GM23338 (cell line): ENCODE measurements around the gene MARCKSL1. TPM values are rescaled to one million over a fixed set of nuclear protein-coding genes. Genes with fewer than 3 reads are reported as not detected.

Experiments used
- ATAC-seq: fragments of 200-7000 bp; cut with Tn5 transposase; 3 replicates; pipeline ENCODE4 v1.9.1; 2020
- DNase-seq: peaks from one replicate; pipeline ENCODE4 v3.0.0-alpha.2; 2015; ENCODE audit warnings: low spot score
- H2AFZ ChIP-seq: fragments of 200-600 bp; sonication (generic); 2 replicates; pipeline ENCODE4 v1.8.0; 2016; ENCODE audit warnings: antibody characterized with exemption, mild to moderate bottlenecking, moderate library complexity
- H3F3A ChIP-seq: fragments of 200-600 bp; sonication (generic); replicated peaks from 2 replicates; pipeline ENCODE4 v1.8.0; 2017; ENCODE audit warnings: antibody characterized with exemption, mixed run types, low read depth
- H3K27ac ChIP-seq: fragments of 200-600 bp; sonication (generic); 2 replicates; pipeline ENCODE4 v1.6.1; 2016; ENCODE audit warnings: low read depth
- H3K27me3 ChIP-seq: fragments of 200-600 bp; sonication (generic); 2 replicates; pipeline ENCODE4 v1.8.0; 2016; ENCODE audit warnings: mild to moderate bottlenecking, mixed run types, moderate library complexity; ENCODE audit not compliant: insufficient read depth
- H3K36me3 ChIP-seq: fragments of 200-600 bp; sonication (generic); 2 replicates; pipeline ENCODE4 v1.8.0; 2016; ENCODE audit warnings: mild to moderate bottlenecking; ENCODE audit not compliant: insufficient read depth
- H3K4me1 ChIP-seq: fragments of 200-600 bp; sonication (generic); 2 replicates; pipeline ENCODE4 v1.8.0; 2016; ENCODE audit warnings: mild to moderate bottlenecking, moderate library complexity; ENCODE audit not compliant: insufficient read depth
- H3K4me2 ChIP-seq: fragments of 200-600 bp; sonication (generic); 2 replicates; pipeline ENCODE4 v1.7.1; 2017; ENCODE audit warnings: mixed run types
- H3K4me3 ChIP-seq: fragments of 200-600 bp; sonication (generic); 2 replicates; pipeline ENCODE4 v1.6.1; 2016; ENCODE audit warnings: mixed run types
- H3K79me2 ChIP-seq: fragments of 200-600 bp; sonication (generic); replicated peaks from 2 replicates; pipeline ENCODE4 v1.8.0; 2017; ENCODE audit warnings: mild to moderate bottlenecking; ENCODE audit not compliant: insufficient read depth
- H3K9me2 ChIP-seq: fragments of 200-600 bp; sonication (generic); 2 replicates; pipeline ENCODE4 v1.8.0; 2017; ENCODE audit not compliant: insufficient read depth
- H4K20me1 ChIP-seq: fragments of 200-600 bp; sonication (generic); replicated peaks from 2 replicates; pipeline ENCODE4 v1.8.0; 2017; ENCODE audit warnings: mild to moderate bottlenecking; ENCODE audit not compliant: insufficient read depth
- H3K27ac Mint-ChIP-seq: 2 replicates; pipeline ENCODE4 v1.8.0; 2020; ENCODE audit warnings: inconsistent platforms, mild to moderate bottlenecking, moderate library complexity, mixed read lengths
- H3K27me3 Mint-ChIP-seq: 3 replicates; pipeline ENCODE4 v1.8.0; 2022; ENCODE audit warnings: low read depth, mild to moderate bottlenecking, moderate library complexity, mixed read lengths, inconsistent platforms; ENCODE audit not compliant: insufficient read depth, poor library complexity
- H3K36me3 Mint-ChIP-seq: 3 replicates; pipeline ENCODE4 v1.8.0; 2021; ENCODE audit warnings: low read depth, mild to moderate bottlenecking, inconsistent platforms, moderate library complexity, mixed read lengths
- H3K4me1 Mint-ChIP-seq: 3 replicates; pipeline ENCODE4 v1.8.0; 2020; ENCODE audit warnings: mild to moderate bottlenecking, inconsistent platforms, mixed read lengths
- H3K4me3 Mint-ChIP-seq: 3 replicates; pipeline ENCODE4 v1.8.0; 2021; ENCODE audit warnings: moderate library complexity, mild to moderate bottlenecking, inconsistent platforms, mixed read lengths
- H3K9me3 Mint-ChIP-seq: 3 replicates; pipeline ENCODE4 v1.8.0; 2020; ENCODE audit warnings: moderate library complexity, mild to moderate bottlenecking, inconsistent platforms, mixed read lengths
- CREB1 ChIP-seq: fragments of 250-450 bp; sonication (Bioruptor Pico); IDR thresholded peaks from 2 replicates; pipeline ENCODE4 v1.5.0; 2020; ENCODE audit warnings: low read depth, mild to moderate bottlenecking, moderate library complexity
- EZH2 ChIP-seq: fragments of 200-600 bp; sonication (generic); IDR thresholded peaks from one replicate; pipeline ENCODE4 v1.8.0; 2017; ENCODE audit warnings: antibody characterized with exemption, mild to moderate bottlenecking, low read depth; ENCODE audit not compliant: unreplicated experiment
- EZH2phosphoT487 ChIP-seq: fragments of 200-600 bp; sonication (generic); IDR thresholded peaks from one replicate; pipeline ENCODE4 v1.8.1; 2018; ENCODE audit warnings: antibody characterized with exemption; ENCODE audit not compliant: unreplicated experiment
- JUNB ChIP-seq: IDR thresholded peaks from one replicate; pipeline ENCODE4 v1.6.1; 2016; ENCODE audit warnings: antibody characterized with exemption; ENCODE audit not compliant: unreplicated experiment
- NANOG ChIP-seq: IDR thresholded peaks from 2 replicates; pipeline ENCODE4 v1.6.1; 2016; ENCODE audit warnings: antibody characterized with exemption, borderline replicate concordance
- POLR2AphosphoS5 ChIP-seq: IDR thresholded peaks from 2 replicates; pipeline ENCODE4 v1.6.1; 2016; ENCODE audit warnings: antibody characterized with exemption, low read depth
- STAT1 ChIP-seq: IDR thresholded peaks from one replicate; pipeline ENCODE4 v1.6.1; 2016; ENCODE audit warnings: antibody characterized with exemption; ENCODE audit not compliant: unreplicated experiment
- ZNF114 ChIP-seq: fragments of 250-450 bp; sonication (Bioruptor Pico); IDR thresholded peaks from 2 replicates; pipeline ENCODE4 v1.5.0; 2020; ENCODE audit warnings: mild to moderate bottlenecking, moderate library complexity
- ZNF331 ChIP-seq: fragments of 250-450 bp; sonication (Bioruptor Pico); IDR thresholded peaks from 2 replicates; pipeline ENCODE4 v1.5.0; 2020; ENCODE audit warnings: low read depth, mild to moderate bottlenecking, moderate library complexity
- polyA plus RNA-seq: library from polyadenylated mRNA; unstranded; fragments of >200 nt; fragmentation: Nextera tagmentation; extraction: Ambion mirVana; gene quantifications from 2 replicates; pipeline ENCODE4 v1.2.1, GENCODE V29; 2016
- total RNA-seq: library from RNA; depleted of rRNA; stranded (reverse); fragments of >200 nt; shearing (Covaris generic); gene quantifications from 2 replicates; pipeline ENCODE4 v1.2.3, GENCODE V29; 2014
- TF ChIP-seq, protein P1 (sequence below), 2 experiments: fragments of 200-600 bp in 1 of 2; sonication (generic) in 1 of 2; conservative IDR thresholded peaks; 2 replicates each; pipeline versions ENCODE4 v1.5.1 to v1.6.1; 2016 to 2017; ENCODE audit warnings: antibody characterized with exemption in 2 of 2, low read depth in 2 of 2, mild to moderate bottlenecking in 2 of 2, moderate library complexity in 1 of 2
- TF ChIP-seq, protein P2 (sequence below): IDR thresholded peaks from one replicate; pipeline ENCODE4 v1.6.1; 2018; ENCODE audit warnings: antibody characterized with exemption; ENCODE audit not compliant: unreplicated experiment
- TF ChIP-seq, protein P3 (sequence below): fragments of 250-450 bp; sonication (Bioruptor Pico); IDR thresholded peaks from 2 replicates; pipeline ENCODE4 v1.5.0; 2020; ENCODE audit warnings: mild to moderate bottlenecking, moderate library complexity

The MARCKSL1 gene
- total and polyA plus RNA-seq, 2 experiments from 2014 or later = 329 to 553 TPM

DNA sequence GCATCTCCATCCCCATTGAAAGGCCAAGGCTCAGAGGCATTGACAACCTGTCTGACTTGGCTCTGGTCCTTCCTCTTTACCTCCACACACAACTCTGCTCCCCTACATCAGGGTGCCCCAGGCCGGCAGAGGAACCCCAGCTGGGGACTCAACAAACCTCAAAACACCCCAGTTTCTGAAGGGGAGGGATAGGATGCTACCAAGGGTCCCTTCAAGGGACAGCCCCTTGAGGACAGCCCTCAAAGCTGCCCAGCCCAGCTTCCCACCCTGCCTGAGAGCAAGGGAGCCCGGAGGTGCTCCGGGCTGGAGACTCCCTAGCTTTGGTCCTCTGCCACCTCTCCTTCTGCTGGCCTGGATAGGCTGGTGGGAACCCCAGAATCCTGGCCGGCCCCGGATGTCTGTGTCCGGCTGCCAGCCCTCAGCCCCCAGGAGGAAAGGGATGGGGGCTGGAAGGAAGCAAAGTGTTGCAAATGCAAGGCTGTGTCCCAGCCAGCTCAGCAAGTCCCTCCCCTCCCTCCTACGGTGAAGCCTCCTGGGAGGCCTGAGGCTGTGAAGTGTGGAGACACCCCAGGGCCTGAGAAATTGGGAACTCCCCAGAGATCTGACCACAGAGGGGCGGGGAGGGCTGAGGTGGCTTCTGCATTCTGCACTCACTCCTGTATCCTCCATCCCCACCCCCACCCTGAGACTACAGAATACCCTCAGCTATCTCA, 1.1 kb upstream of the MARCKSL1 start (continued):
- no peak for TF ChIP-seq JUNB
- no peak for TF ChIP-seq POLR2AphosphoS5
- no peak for TF ChIP-seq CREB1
- TF ChIP-seq, protein P1, sequence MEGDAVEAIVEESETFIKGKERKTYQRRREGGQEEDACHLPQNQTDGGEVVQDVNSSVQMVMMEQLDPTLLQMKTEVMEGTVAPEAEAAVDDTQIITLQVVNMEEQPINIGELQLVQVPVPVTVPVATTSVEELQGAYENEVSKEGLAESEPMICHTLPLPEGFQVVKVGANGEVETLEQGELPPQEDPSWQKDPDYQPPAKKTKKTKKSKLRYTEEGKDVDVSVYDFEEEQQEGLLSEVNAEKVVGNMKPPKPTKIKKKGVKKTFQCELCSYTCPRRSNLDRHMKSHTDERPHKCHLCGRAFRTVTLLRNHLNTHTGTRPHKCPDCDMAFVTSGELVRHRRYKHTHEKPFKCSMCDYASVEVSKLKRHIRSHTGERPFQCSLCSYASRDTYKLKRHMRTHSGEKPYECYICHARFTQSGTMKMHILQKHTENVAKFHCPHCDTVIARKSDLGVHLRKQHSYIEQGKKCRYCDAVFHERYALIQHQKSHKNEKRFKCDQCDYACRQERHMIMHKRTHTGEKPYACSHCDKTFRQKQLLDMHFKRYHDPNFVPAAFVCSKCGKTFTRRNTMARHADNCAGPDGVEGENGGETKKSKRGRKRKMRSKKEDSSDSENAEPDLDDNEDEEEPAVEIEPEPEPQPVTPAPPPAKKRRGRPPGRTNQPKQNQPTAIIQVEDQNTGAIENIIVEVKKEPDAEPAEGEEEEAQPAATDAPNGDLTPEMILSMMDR (conservative IDR thresholded peaks at IDR 0.05; ENCODE audit: low read depth in 2 of 2) = no peak
- TF ChIP-seq ZNF114 (CRISPR knock-in tag) = no peak

DNA sequence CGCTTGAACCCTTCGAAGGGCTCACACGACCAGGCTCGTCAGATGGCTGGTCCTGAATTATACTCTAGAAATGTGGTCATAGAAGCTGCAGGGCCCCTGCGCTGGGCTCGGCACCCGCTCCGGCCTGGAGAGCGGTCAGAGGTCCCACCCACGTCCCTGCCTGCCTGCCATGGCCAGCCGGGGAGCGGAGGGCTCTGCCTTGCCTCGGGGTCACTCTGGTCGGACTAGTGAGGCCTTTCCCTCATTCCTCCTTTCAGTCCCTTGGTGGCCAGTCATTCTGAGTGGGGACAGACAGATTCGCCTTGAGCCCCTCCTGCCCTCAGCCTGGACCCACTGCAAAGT, 529 bp upstream of the MARCKSL1 start:
- H3K27me3 ChIP-seq = peaks cover 7% of the 10 kb centered on the region; the same call in 1 of the 2 replicates
- DNase-seq = no peak
- Mint-ChIP-seq H3K27ac (no peak overlapping the region), H3K27me3 (peaks cover 40% of the 10 kb centered on the region), H3K4me1 (peaks cover 45% of the 10 kb centered on the region), H3K4me3 (peak overlapping the region; percentile 64), H3K9me3 (peaks cover 5% of the 10 kb centered on the region; the same call in 2 of the 3 replicates), H3K36me3 (peaks cover 36% of the 10 kb centered on the region)
- no peaks in the 10 kb centered on the region; the same call in none of the 2 replicates for H3K36me3 ChIP-seq
- H3K4me2 ChIP-seq = peak overlapping the region; percentile 98
- peaks cover 31% of the 10 kb centered on the region for H4K20me1 ChIP-seq
- peaks cover 30% of the 10 kb centered on the region for H3F3A ChIP-seq
- peak overlapping the region; percentile 59; the same call in 1 of the 2 replicates for H2AFZ ChIP-seq
- H3K4me3 ChIP-seq = peak overlapping the region; percentile 95
- H3K27ac ChIP-seq = no peak overlapping the region
- no peaks in the 10 kb centered on the region for H3K9me2 ChIP-seq
- H3K4me1 ChIP-seq = peaks cover 34% of the 10 kb centered on the region
- peaks cover 18% of the 10 kb centered on the region for H3K79me2 ChIP-seq
- peak; percentile 7 for ATAC-seq
- no peak for TF ChIP-seq EZH2
- TF ChIP-seq JUNB = no peak
- TF ChIP-seq ZNF331 (CRISPR knock-in tag) = no peak
- TF ChIP-seq, protein P2, sequence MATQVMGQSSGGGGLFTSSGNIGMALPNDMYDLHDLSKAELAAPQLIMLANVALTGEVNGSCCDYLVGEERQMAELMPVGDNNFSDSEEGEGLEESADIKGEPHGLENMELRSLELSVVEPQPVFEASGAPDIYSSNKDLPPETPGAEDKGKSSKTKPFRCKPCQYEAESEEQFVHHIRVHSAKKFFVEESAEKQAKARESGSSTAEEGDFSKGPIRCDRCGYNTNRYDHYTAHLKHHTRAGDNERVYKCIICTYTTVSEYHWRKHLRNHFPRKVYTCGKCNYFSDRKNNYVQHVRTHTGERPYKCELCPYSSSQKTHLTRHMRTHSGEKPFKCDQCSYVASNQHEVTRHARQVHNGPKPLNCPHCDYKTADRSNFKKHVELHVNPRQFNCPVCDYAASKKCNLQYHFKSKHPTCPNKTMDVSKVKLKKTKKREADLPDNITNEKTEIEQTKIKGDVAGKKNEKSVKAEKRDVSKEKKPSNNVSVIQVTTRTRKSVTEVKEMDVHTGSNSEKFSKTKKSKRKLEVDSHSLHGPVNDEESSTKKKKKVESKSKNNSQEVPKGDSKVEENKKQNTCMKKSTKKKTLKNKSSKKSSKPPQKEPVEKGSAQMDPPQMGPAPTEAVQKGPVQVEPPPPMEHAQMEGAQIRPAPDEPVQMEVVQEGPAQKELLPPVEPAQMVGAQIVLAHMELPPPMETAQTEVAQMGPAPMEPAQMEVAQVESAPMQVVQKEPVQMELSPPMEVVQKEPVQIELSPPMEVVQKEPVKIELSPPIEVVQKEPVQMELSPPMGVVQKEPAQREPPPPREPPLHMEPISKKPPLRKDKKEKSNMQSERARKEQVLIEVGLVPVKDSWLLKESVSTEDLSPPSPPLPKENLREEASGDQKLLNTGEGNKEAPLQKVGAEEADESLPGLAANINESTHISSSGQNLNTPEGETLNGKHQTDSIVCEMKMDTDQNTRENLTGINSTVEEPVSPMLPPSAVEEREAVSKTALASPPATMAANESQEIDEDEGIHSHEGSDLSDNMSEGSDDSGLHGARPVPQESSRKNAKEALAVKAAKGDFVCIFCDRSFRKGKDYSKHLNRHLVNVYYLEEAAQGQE = no peak
- no peak for TF ChIP-seq STAT1
- TF ChIP-seq CREB1 = no peak
- no peak for TF ChIP-seq EZH2phosphoT487
- TF ChIP-seq, protein P3, sequence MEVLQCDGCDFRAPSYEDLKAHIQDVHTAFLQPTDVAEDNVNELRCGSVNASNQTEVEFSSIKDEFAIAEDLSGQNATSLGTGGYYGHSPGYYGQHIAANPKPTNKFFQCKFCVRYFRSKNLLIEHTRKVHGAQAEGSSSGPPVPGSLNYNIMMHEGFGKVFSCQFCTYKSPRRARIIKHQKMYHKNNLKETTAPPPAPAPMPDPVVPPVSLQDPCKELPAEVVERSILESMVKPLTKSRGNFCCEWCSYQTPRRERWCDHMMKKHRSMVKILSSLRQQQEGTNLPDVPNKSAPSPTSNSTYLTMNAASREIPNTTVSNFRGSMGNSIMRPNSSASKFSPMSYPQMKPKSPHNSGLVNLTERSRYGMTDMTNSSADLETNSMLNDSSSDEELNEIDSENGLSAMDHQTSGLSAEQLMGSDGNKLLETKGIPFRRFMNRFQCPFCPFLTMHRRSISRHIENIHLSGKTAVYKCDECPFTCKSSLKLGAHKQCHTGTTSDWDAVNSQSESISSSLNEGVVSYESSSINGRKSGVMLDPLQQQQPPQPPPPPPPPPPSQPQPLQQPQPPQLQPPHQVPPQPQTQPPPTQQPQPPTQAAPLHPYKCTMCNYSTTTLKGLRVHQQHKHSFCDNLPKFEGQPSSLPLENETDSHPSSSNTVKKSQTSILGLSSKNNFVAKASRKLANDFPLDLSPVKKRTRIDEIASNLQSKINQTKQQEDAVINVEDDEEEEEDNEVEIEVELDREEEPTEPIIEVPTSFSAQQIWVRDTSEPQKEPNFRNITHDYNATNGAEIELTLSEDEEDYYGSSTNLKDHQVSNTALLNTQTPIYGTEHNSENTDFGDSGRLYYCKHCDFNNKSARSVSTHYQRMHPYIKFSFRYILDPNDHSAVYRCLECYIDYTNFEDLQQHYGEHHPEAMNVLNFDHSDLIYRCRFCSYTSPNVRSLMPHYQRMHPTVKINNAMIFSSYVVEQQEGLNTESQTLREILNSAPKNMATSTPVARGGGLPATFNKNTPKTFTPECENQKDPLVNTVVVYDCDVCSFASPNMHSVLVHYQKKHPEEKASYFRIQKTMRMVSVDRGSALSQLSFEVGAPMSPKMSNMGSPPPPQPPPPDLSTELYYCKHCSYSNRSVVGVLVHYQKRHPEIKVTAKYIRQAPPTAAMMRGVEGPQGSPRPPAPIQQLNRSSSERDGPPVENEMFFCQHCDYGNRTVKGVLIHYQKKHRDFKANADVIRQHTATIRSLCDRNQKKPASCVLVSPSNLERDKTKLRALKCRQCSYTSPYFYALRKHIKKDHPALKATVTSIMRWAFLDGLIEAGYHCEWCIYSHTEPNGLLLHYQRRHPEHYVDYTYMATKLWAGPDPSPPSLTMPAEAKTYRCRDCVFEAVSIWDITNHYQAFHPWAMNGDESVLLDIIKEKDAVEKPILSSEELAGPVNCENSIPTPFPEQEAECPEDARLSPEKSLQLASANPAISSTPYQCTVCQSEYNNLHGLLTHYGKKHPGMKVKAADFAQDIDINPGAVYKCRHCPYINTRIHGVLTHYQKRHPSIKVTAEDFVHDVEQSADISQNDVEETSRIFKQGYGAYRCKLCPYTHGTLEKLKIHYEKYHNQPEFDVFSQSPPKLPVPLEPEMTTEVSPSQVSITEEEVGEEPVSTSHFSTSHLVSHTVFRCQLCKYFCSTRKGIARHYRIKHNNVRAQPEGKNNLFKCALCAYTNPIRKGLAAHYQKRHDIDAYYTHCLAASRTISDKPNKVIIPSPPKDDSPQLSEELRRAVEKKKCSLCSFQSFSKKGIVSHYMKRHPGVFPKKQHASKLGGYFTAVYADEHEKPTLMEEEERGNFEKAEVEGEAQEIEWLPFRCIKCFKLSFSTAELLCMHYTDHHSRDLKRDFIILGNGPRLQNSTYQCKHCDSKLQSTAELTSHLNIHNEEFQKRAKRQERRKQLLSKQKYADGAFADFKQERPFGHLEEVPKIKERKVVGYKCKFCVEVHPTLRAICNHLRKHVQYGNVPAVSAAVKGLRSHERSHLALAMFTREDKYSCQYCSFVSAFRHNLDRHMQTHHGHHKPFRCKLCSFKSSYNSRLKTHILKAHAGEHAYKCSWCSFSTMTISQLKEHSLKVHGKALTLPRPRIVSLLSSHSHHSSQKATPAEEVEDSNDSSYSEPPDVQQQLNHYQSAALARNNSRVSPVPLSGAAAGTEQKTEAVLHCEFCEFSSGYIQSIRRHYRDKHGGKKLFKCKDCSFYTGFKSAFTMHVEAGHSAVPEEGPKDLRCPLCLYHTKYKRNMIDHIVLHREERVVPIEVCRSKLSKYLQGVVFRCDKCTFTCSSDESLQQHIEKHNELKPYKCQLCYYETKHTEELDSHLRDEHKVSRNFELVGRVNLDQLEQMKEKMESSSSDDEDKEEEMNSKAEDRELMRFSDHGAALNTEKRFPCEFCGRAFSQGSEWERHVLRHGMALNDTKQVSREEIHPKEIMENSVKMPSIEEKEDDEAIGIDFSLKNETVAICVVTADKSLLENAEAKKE (CRISPR knock-in tag) = no peak
- TF ChIP-seq POLR2AphosphoS5 = no peak
- no peak for TF ChIP-seq NANOG
